OCI-LY3 (cell line): ENCODE measurements around the gene PIP5K1B.

Experiments
- H2AFZ ChIP-seq: fragments of 200-600, 300-600 bp; shearing (Covaris generic); 2 replicates; pipeline ENCODE4 v1.6.0; 2014; ENCODE audit warnings: antibody characterized with exemption, low read depth, low read length
- H3K27ac ChIP-seq: fragments of 200-600, 300-600 bp; sonication (generic); 2 replicates; pipeline ENCODE4 v1.5.1; 2014; ENCODE audit warnings: mild to moderate bottlenecking, low read length, moderate library complexity, mixed read lengths
- H3K27me3 ChIP-seq: fragments of 200-600, 300-600 bp; sonication (generic); 2 replicates; pipeline ENCODE4 v1.6.1; 2014; ENCODE audit warnings: low read depth, low read length, mixed read lengths
- H3K36me3 ChIP-seq: fragments of 200-600, 300-600 bp; sonication (generic); replicated peaks from 2 replicates; pipeline ENCODE3; 2014; ENCODE audit warnings: low read depth, low read length, mixed read lengths
- H3K4me1 ChIP-seq: fragments of 300-600, 200-600 bp; sonication (generic); 2 replicates; pipeline ENCODE4 v1.6.1; 2014; ENCODE audit warnings: low read length, mixed read lengths
- H3K4me2 ChIP-seq: fragments of 200-600, 300-600 bp; sonication (generic); 2 replicates; pipeline ENCODE4 v1.6.1; 2014; ENCODE audit warnings: low read length, mixed read lengths
- H3K4me3 ChIP-seq: fragments of 300-600, 200-600 bp; sonication (generic); 2 replicates; pipeline ENCODE4 v1.5.1; 2014; ENCODE audit warnings: antibody characterized with exemption, mild to moderate bottlenecking, low read length, moderate library complexity
- H3K79me2 ChIP-seq: fragments of 300-600, 200-600 bp; shearing (Covaris generic); 2 replicates; pipeline ENCODE4 v1.6.1; 2014; ENCODE audit warnings: mild to moderate bottlenecking, low read length, mixed read lengths
- H3K9ac ChIP-seq: fragments of 300-600, 200-600 bp; shearing (Covaris generic); 2 replicates; pipeline ENCODE4 v1.6.0; 2014; ENCODE audit warnings: mild to moderate bottlenecking, low read length, moderate library complexity
- H3K9me3 ChIP-seq: fragments of 200-600, 300-600 bp; shearing (Covaris generic); 2 replicates; pipeline ENCODE4 v1.6.1; 2014; ENCODE audit warnings: low read length, mixed read lengths; ENCODE audit not compliant: insufficient read depth
- H4K20me1 ChIP-seq: fragments of 200-600, 300-600 bp; sonication (generic); 2 replicates; pipeline ENCODE4 v1.6.1; 2016; ENCODE audit warnings: low read length, mixed read lengths; ENCODE audit not compliant: insufficient read depth
- CTCF ChIP-seq: fragments of 200-600, 300-600 bp; sonication (generic); IDR thresholded peaks from 2 replicates; pipeline ENCODE4 v1.5.1; 2014; ENCODE audit warnings: antibody characterized with exemption, low read length, low read depth
- EZH2phosphoT487 ChIP-seq: fragments of 200-600 bp; shearing (Covaris generic); IDR thresholded peaks from 2 replicates; pipeline ENCODE4 v1.6.1; 2018; ENCODE audit warnings: antibody characterized with exemption, mixed run types, low read depth

PIP5K1B gene

GRCh38 chr9:69009708-69010107 is 304.7 kb downstream of the PIP5K1B start:
- peaks cover 14% of the 10 kb centered on the region for H3K27me3 ChIP-seq
- no peaks in the 10 kb centered on the region for H3K9me3 ChIP-seq
- no peaks in the 10 kb centered on the region for H4K20me1 ChIP-seq
- H3K36me3 ChIP-seq = no peaks in the 10 kb centered on the region
- TF ChIP-seq EZH2phosphoT487 = no peak
- no peak overlapping the region for H3K4me2 ChIP-seq
- no peaks in the 10 kb centered on the region for H3K79me2 ChIP-seq
- no peak overlapping the region for H3K4me3 ChIP-seq
- H3K27ac ChIP-seq = no peak overlapping the region
- H3K4me1 ChIP-seq = no peaks in the 10 kb centered on the region
- no peak overlapping the region for H3K9ac ChIP-seq
- no peak overlapping the region for H2AFZ ChIP-seq

GRCh38 chr9:69012696-69013381 is 307.8 kb downstream of the PIP5K1B start:
- Histone ChIP-seq H3K4me1 (no peaks in the 10 kb centered on the region), H3K4me3 (no peak overlapping the region), H3K9ac (no peak overlapping the region), H3K9me3 (no peaks in the 10 kb centered on the region), H2AFZ (no peak overlapping the region), H4K20me1 (no peaks in the 10 kb centered on the region), H3K27ac (no peak overlapping the region), H3K27me3 (peaks cover 13% of the 10 kb centered on the region), H3K4me2 (no peak overlapping the region), H3K79me2 (no peaks in the 10 kb centered on the region), H3K36me3 (no peaks in the 10 kb centered on the region)
- TF ChIP-seq EZH2phosphoT487 (no peak), CTCF (no peak)

- no peak overlapping the region for H3K4me3 ChIP-seq
- H3K4me1 ChIP-seq = no peaks in the 10 kb centered on the region
- H3K36me3 ChIP-seq = no peaks in the 10 kb centered on the region
- no peaks in the 10 kb centered on the region for H3K79me2 ChIP-seq
- no peak overlapping the region for H3K9ac ChIP-seq
- no peaks in the 10 kb centered on the region for H4K20me1 ChIP-seq
- no peak overlapping the region for H2AFZ ChIP-seq
- no peaks in the 10 kb centered on the region for H3K9me3 ChIP-seq
- H3K27me3 ChIP-seq = peaks cover 13% of the 10 kb centered on the region
- no peak for TF ChIP-seq CTCF
- TF ChIP-seq EZH2phosphoT487 = no peak
- H3K4me2 ChIP-seq = no peak overlapping the region
- no peak overlapping the region for H3K27ac ChIP-seq
Measured at GRCh38 chr9:69013382-69013727, 308.3 kb downstream of the PIP5K1B start.

- Histone ChIP-seq H3K27ac (no peak within 1 kb of the TSS), H4K20me1 (no peaks in the 10 kb centered on the region), H2AFZ (no peak within 1 kb of the TSS), H3K9me3 (no peaks in the 10 kb centered on the region), H3K4me3 (no peak within 1 kb of the TSS), H3K4me2 (no peak within 1 kb of the TSS), H3K79me2 (no peaks in the 10 kb centered on the region), H3K9ac (no peak within 1 kb of the TSS), H3K36me3 (no peaks in the 10 kb centered on the region), H3K27me3 (peaks cover 13% of the 10 kb centered on the region), H3K4me1 (no peaks in the 10 kb centered on the region)
- no peak for TF ChIP-seq CTCF
- TF ChIP-seq EZH2phosphoT487 = no peak
Measured at GRCh38 chr9:69014013-69014412, 309.0 kb downstream of the PIP5K1B start, which contains the start of gene PRKACG. Gene PRKACG, minus strand, starts transcription at chr9:69014113. Its CDS starts 21 bp downstream, at chr9:69014092.
